Activated CD8-positive, alpha-beta T cell treated with anti-CD3 and anti-CD28 coated beads for 36 hours (primary cell): ENCODE data around the gene RETSAT. TPM values are rescaled to one million over a fixed set of nuclear protein-coding genes. Genes with fewer than 3 reads are reported as not detected.
A peak's percentile ranks its signal among the peaks of the same experiment; 100 is the strongest.

Experiments used
- ATAC-seq: fragments of 200-7000 bp; cut with Tn5 transposase; one replicate; pipeline ENCODE4 v1.10.0; 2021; ENCODE audit warnings: mild to moderate bottlenecking, moderate library complexity
- CTCF ChIA-PET: fragments of 350-600 bp; sonication (Branson Sonifier 250); formaldehyde crosslinking; loops from one replicate; lab custom pipeline; 2021; ENCODE audit warnings: antibody characterized with exemption; lab: Charles Lee
- POLR2A ChIA-PET: fragments of 350-600 bp; sonication (Branson Sonifier 250); formaldehyde crosslinking; loops from one replicate; lab custom pipeline; 2021; ENCODE audit warnings: antibody characterized with exemption; lab: Charles Lee
- DNase-seq: peaks from one replicate; pipeline ENCODE4 v3.0.0-alpha.2; 2020
- H3K27ac Mint-ChIP-seq: one replicate; pipeline ENCODE4 v1.8.0; 2021; ENCODE audit warnings: mild to moderate bottlenecking, mixed read lengths
- H3K27me3 Mint-ChIP-seq: one replicate; pipeline ENCODE4 v1.8.0; 2021; ENCODE audit warnings: mixed read lengths
- H3K36me3 Mint-ChIP-seq: one replicate; pipeline ENCODE4 v1.8.0; 2021; ENCODE audit warnings: low read depth, mixed read lengths
- H3K4me1 Mint-ChIP-seq: one replicate; pipeline ENCODE4 v1.8.0; 2021; ENCODE audit warnings: low read depth, mixed read lengths
- H3K4me3 Mint-ChIP-seq: one replicate; pipeline ENCODE4 v1.8.0; 2021; ENCODE audit warnings: mild to moderate bottlenecking, moderate library complexity, mixed read lengths
- H3K9me3 Mint-ChIP-seq: one replicate; pipeline ENCODE4 v1.8.0; 2021; ENCODE audit warnings: mixed read lengths
- CTCF ChIP-seq: fragments of 200-600 bp; IDR thresholded peaks from one replicate; pipeline ENCODE4 v1.8.0; 2022; ENCODE audit warnings: antibody characterized with exemption, mild to moderate bottlenecking
- intact Hi-C: fragments of 100-400 bp; cut with micrococcal nuclease; formaldehyde crosslinking; loops from one replicate; pipeline ENCODE4 v1.10.0; 2022
- total RNA-seq, 2 experiments: library from RNA; stranded (reverse); gene quantifications; one replicate each; pipeline ENCODE4 v1.2.3, GENCODE V29; 2021

The RETSAT gene
- 10 to 100 TPM; 21.3 to 22.9 TPM for total RNA-seq

- Mint-ChIP-seq H3K9me3 (no peaks in the 10 kb centered on the region), H3K27ac (peak within 1 kb of the TSS; percentile 94), H3K27me3 (no peaks in the 10 kb centered on the region), H3K36me3 (peaks cover 29% of the 10 kb centered on the region), H3K4me3 (peak within 1 kb of the TSS; percentile 95), H3K4me1 (peaks cover 38% of the 10 kb centered on the region)
- DNase-seq (peak; percentile 99), ATAC-seq (peak; percentile 99)
- TF ChIP-seq CTCF, result no peak
- ChIA-PET POLR2A (interaction anchor here (0.7 to 5.4 kb wide), 27 partner anchors 10 to 1085 kb away, joined by 3 to 59 read pairs (median 3); partner anchors contain the start of genes MAT2A, RNF181, SH2D6 and TGOLN2), CTCF (interaction anchor here (0.6 to 2.4 kb wide), 11 partner anchors 10 to 198 kb away, joined by 3 to 11 read pairs (median 3); no protein-coding TSS in a partner anchor)
- intact Hi-C loops, result no loop called here
These were observed at the start of gene RETSAT, which contains the start of gene ELMOD3 for GRCh38 chr2:85354286-85355072. Gene RETSAT (minus strand): TSS chr2:85354528. CDS start chr2:85354507, 21 bp downstream. Gene ELMOD3 (plus strand): TSS chr2:85354769. CDS start chr2:85357199, 2,430 bp downstream.

- Mint-ChIP-seq H3K27me3 (no peaks in the 10 kb centered on the region), H3K4me1 (peaks cover 15% of the 10 kb centered on the region), H3K27ac (no peak overlapping the region), H3K9me3 (peaks cover 9% of the 10 kb centered on the region), H3K4me3 (no peak overlapping the region), H3K36me3 (peaks cover 7% of the 10 kb centered on the region)
- intact Hi-C loops, result no loop called here
- DNase-seq (no peak), ATAC-seq (no peak)
- no peak for TF ChIP-seq CTCF
- POLR2A ChIA-PET, result interaction anchor here (0.7 to 1.7 kb wide), 5 partner anchors 17 to 186 kb away, joined by 3 to 6 read pairs (median 3); partner anchors contain the start of gene MAT2A
- CTCF ChIA-PET, result no interaction called here
These were observed 47.5 kb upstream of the RETSAT start for GRCh38 chr2:85401844-85402243.

GRCh38 chr2:85401464-85401805, 47.1 kb upstream of the RETSAT start:
- peaks cover 9% of the 10 kb centered on the region for H3K9me3 Mint-ChIP-seq
- intact Hi-C loops, result no loop called here
- no peak overlapping the region for H3K4me3 Mint-ChIP-seq
- CTCF ChIA-PET, result interaction anchor here (1.1 kb wide), 1 partner anchor 10 kb away, joined by 6 read pairs; no protein-coding TSS in a partner anchor
- TF ChIP-seq CTCF, result no peak
- POLR2A ChIA-PET, result interaction anchor here (0.9 to 1.7 kb wide), 4 partner anchors 17 to 186 kb away, joined by 3 to 6 read pairs (median 3); partner anchors contain the start of gene MAT2A
- H3K27ac Mint-ChIP-seq, result no peak overlapping the region
- H3K4me1 Mint-ChIP-seq, result peaks cover 15% of the 10 kb centered on the region
- no peaks in the 10 kb centered on the region for H3K27me3 Mint-ChIP-seq
- peaks cover 7% of the 10 kb centered on the region for H3K36me3 Mint-ChIP-seq
- DNase-seq (no peak), ATAC-seq (no peak)

- ATAC-seq (no peak), DNase-seq (no peak)
- Mint-ChIP-seq H3K27me3 (no peaks in the 10 kb centered on the region), H3K9me3 (peaks cover 9% of the 10 kb centered on the region), H3K36me3 (peaks cover 7% of the 10 kb centered on the region), H3K4me3 (no peak overlapping the region), H3K27ac (no peak overlapping the region), H3K4me1 (peaks cover 11% of the 10 kb centered on the region)
- POLR2A ChIA-PET, result interaction anchor here (0.9 to 1.7 kb wide), 4 partner anchors 16 to 187 kb away, joined by 3 to 6 read pairs (median 3); partner anchors contain the start of gene MAT2A
- CTCF ChIA-PET, result interaction anchor here (1.1 kb wide), 1 partner anchor 9 kb away, joined by 6 read pairs; no protein-coding TSS in a partner anchor
- intact Hi-C loops, result no loop called here
- TF ChIP-seq CTCF, result no peak
These were observed 46.5 kb upstream of the RETSAT start for GRCh38 chr2:85400541-85401463.
